ENCODE data around the gene NMT1. TPM values are rescaled to one million over a fixed set of nuclear protein-coding genes. Genes with fewer than 3 reads are reported as not detected.

Gene NMT1
- total and polyA plus RNA-seq, 2 of the 13 experiments (the other 11 are each of a cell fraction or from before 2014, with no cell fraction given) = 75.7 to 142 TPM

DNA sequence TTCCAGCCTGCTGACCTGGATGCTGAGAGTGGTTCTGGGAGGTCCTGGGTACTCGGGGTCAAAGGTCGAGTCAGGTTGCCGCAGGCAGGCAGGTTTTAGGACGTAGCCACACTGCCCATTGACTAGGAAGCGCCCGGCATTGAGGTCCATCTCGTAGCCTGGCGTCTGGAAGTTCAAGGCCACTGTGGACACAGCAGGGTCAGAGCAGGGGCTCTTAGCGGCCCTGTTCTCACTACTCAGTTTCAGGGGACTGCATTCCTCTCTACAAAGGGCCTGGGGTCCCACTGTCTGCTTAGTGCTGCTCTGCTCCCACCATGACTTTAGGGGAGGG is 52.3 kb downstream of the NMT1 start (continued):
- TF ChIP-seq ZNF34 (CRISPR knock-in tag; IDR thresholded peaks at IDR 0.05; ENCODE audit: borderline replicate concordance) (no peak), ZNF607 (CRISPR knock-in tag; IDR thresholded peaks at IDR 0.05; ENCODE audit: borderline replicate concordance) (no peak), EP300 (IDR thresholded peaks at IDR 0.05; ENCODE audit: low read depth in 2 of 2, low read length in 2 of 2) (no peak), EP300 (CRISPR knock-in tag; IDR thresholded peaks at IDR 0.05; ENCODE audit: borderline replicate concordance) (0 out of 2 replicates have a peak, but pooled peaks have one; percentile 44), KDM2A (CRISPR knock-in tag; IDR thresholded peaks at IDR 0.05; ENCODE audit: borderline replicate concordance, low read depth) (peak; percentile 27; the same call in 1 of the 2 replicates), ZNF160 (CRISPR knock-in tag; IDR thresholded peaks at IDR 0.05) (no peak), NR2F1 (CRISPR knock-in tag; IDR thresholded peaks at IDR 0.05) (peak; percentile 47 to 48; a peak in 3 of 4 replicates), THAP11 (CRISPR knock-in tag; IDR thresholded peaks at IDR 0.05) (no peak), MBNL3 (CRISPR knock-in tag; conservative IDR thresholded peaks at IDR 0.05) (no peak), ZMAT3 (CRISPR knock-in tag; conservative IDR thresholded peaks at IDR 0.05) (no peak), RBAK (CRISPR knock-in tag; IDR thresholded peaks at IDR 0.05) (no peak), FOXJ3 (CRISPR knock-in tag; IDR thresholded peaks at IDR 0.05; ENCODE audit: borderline replicate concordance) (no peak), FOSL2 (CRISPR knock-in tag; IDR thresholded peaks at IDR 0.05) (no peak), SP4 (CRISPR knock-in tag; IDR thresholded peaks at IDR 0.05) (no peak), GTF3A (CRISPR knock-in tag; conservative IDR thresholded peaks at IDR 0.05) (0 out of 2 replicates have a peak, but pooled peaks have one; percentile 56), ZMYM3 (CRISPR knock-in tag; IDR thresholded peaks at IDR 0.05) (0 out of 2 replicates have a peak, but pooled peaks have one; percentile 6), SRSF1 (optimal IDR thresholded peaks at IDR 0.05; ENCODE audit: low read depth, low read length) (no peak), ZBTB7B (CRISPR knock-in tag; IDR thresholded peaks at IDR 0.05) (peak; percentile 62; the same call in 1 of the 2 replicates), ZFY (CRISPR knock-in tag; IDR thresholded peaks at IDR 0.05) (peak; percentile 44; the same call in 1 of the 2 replicates), IRF2 (CRISPR knock-in tag; IDR thresholded peaks at IDR 0.05) (peak; percentile 33; the same call in 1 of the 2 replicates)
- TF ChIP-seq, protein P1, sequence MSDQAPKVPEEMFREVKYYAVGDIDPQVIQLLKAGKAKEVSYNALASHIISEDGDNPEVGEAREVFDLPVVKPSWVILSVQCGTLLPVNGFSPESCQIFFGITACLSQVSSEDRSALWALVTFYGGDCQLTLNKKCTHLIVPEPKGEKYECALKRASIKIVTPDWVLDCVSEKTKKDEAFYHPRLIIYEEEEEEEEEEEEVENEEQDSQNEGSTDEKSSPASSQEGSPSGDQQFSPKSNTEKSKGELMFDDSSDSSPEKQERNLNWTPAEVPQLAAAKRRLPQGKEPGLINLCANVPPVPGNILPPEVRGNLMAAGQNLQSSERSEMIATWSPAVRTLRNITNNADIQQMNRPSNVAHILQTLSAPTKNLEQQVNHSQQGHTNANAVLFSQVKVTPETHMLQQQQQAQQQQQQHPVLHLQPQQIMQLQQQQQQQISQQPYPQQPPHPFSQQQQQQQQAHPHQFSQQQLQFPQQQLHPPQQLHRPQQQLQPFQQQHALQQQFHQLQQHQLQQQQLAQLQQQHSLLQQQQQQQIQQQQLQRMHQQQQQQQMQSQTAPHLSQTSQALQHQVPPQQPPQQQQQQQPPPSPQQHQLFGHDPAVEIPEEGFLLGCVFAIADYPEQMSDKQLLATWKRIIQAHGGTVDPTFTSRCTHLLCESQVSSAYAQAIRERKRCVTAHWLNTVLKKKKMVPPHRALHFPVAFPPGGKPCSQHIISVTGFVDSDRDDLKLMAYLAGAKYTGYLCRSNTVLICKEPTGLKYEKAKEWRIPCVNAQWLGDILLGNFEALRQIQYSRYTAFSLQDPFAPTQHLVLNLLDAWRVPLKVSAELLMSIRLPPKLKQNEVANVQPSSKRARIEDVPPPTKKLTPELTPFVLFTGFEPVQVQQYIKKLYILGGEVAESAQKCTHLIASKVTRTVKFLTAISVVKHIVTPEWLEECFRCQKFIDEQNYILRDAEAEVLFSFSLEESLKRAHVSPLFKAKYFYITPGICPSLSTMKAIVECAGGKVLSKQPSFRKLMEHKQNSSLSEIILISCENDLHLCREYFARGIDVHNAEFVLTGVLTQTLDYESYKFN (CRISPR knock-in tag; conservative IDR thresholded peaks at IDR 0.05) = peak; percentile 53
- TF ChIP-seq, protein P2, sequence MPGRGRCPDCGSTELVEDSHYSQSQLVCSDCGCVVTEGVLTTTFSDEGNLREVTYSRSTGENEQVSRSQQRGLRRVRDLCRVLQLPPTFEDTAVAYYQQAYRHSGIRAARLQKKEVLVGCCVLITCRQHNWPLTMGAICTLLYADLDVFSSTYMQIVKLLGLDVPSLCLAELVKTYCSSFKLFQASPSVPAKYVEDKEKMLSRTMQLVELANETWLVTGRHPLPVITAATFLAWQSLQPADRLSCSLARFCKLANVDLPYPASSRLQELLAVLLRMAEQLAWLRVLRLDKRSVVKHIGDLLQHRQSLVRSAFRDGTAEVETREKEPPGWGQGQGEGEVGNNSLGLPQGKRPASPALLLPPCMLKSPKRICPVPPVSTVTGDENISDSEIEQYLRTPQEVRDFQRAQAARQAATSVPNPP (CRISPR knock-in tag; IDR thresholded peaks at IDR 0.05) = no peak
- TF ChIP-seq, protein P3, sequence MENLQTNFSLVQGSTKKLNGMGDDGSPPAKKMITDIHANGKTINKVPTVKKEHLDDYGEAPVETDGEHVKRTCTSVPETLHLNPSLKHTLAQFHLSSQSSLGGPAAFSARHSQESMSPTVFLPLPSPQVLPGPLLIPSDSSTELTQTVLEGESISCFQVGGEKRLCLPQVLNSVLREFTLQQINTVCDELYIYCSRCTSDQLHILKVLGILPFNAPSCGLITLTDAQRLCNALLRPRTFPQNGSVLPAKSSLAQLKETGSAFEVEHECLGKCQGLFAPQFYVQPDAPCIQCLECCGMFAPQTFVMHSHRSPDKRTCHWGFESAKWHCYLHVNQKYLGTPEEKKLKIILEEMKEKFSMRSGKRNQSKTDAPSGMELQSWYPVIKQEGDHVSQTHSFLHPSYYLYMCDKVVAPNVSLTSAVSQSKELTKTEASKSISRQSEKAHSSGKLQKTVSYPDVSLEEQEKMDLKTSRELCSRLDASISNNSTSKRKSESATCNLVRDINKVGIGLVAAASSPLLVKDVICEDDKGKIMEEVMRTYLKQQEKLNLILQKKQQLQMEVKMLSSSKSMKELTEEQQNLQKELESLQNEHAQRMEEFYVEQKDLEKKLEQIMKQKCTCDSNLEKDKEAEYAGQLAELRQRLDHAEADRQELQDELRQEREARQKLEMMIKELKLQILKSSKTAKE (CRISPR knock-in tag; IDR thresholded peaks at IDR 0.05; ENCODE audit: borderline replicate concordance) = peak; percentile 21; the same call in 1 of the 2 replicates
- TF ChIP-seq, protein P4, sequence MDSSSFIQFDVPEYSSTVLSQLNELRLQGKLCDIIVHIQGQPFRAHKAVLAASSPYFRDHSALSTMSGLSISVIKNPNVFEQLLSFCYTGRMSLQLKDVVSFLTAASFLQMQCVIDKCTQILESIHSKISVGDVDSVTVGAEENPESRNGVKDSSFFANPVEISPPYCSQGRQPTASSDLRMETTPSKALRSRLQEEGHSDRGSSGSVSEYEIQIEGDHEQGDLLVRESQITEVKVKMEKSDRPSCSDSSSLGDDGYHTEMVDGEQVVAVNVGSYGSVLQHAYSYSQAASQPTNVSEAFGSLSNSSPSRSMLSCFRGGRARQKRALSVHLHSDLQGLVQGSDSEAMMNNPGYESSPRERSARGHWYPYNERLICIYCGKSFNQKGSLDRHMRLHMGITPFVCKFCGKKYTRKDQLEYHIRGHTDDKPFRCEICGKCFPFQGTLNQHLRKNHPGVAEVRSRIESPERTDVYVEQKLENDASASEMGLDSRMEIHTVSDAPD (CRISPR knock-in tag; IDR thresholded peaks at IDR 0.05) = no peak

Measured in HepG2 (cell line).